Measurements from ENCODE around the gene PTPRT. TPM values are rescaled to one million over a fixed set of nuclear protein-coding genes. Genes with fewer than 3 reads are reported as not detected.

PTPRT gene
- polyA plus RNA-seq, 3 donors, result not detected

DNA sequence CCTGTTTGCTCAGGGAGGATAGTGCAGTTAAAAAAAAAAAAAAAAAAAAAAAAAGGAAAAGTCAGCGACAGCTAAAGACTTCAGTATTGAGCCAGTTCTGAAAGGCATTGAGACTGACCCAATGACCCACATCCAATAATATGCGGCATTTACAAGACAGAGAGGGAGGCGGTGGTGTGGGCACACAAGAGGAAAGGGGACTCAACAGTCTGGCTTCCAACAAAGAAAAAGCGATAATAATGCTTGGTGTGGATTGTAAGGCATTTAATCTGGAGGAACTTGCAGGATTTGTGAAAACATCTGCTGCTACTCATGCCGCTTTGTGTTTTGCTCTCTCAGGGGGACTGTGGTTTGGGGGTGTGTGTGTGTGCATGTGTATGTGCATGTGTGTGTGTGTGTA lies 787.3 kb downstream of the PTPRT start:
- intact Hi-C loops (cut with micrococcal nuclease), result no loop called here
- Histone ChIP-seq H4K20me1 (ENCODE audit: insufficient read depth, low read length) (no peaks in the 10 kb centered on the region), H3K9ac (ENCODE audit: insufficient read depth, low read length, poor library complexity, severe bottlenecking) (no peak overlapping the region), H3K4me3 (replicated peaks in 1 of 3; ENCODE audit: low read depth in 2 of 3, low read length in 3 of 3) (no peak overlapping the region), H3K79me2 (ENCODE audit: insufficient read depth, low read length) (no peaks in the 10 kb centered on the region), H2AFZ (ENCODE audit: insufficient read depth, low read depth, low read length, poor library complexity, severe bottlenecking) (no peak overlapping the region), H3K36me3 (replicated peaks in 1 of 2; ENCODE audit: control insufficient read depth in 1 of 2, insufficient read depth in 2 of 2, low read length in 2 of 2) (no peaks in the 10 kb centered on the region), H3K27ac (ENCODE audit: low read depth in 1 of 2, low read length in 2 of 2) (no peak overlapping the region), H3K27me3 (ENCODE audit: control insufficient read depth in 2 of 2, insufficient read depth in 2 of 2, low read length in 2 of 2) (no peaks in the 10 kb centered on the region), H3K9me3 (replicated peaks in 1 of 2; ENCODE audit: control insufficient read depth in 1 of 2, insufficient read depth in 1 of 2, low read length in 2 of 2) (peaks cover 0 to under 1% of the 10 kb centered on the region in 2 donors), H3K4me1 (ENCODE audit: control insufficient read depth in 1 of 2, insufficient read depth in 2 of 2, low read length in 2 of 2) (no peaks in the 10 kb centered on the region), H3K4me2 (replicated peaks; ENCODE audit: extremely low read depth, low read length, poor library complexity, severe bottlenecking) (no peak overlapping the region)
- Mint-ChIP-seq H3K36me3 (no peaks in the 10 kb centered on the region), H3K27ac (no peak overlapping the region), H3K27me3 (ENCODE audit: low read depth in 3 of 3) (peaks cover 0 to 2% (median 0%) of the 10 kb centered on the region in 3 donors), H3K9me3 (peaks cover 0 to 4% (median 2%) of the 10 kb centered on the region in 7 donors), H3K4me1 (no peaks in the 10 kb centered on the region), H3K4me3 (no peak overlapping the region)
- WGBS (ENCODE audit: insufficient coverage), result 93% methylated on average over 3 of the region's 5 CpGs
- TF ChIP-seq, protein P1, sequence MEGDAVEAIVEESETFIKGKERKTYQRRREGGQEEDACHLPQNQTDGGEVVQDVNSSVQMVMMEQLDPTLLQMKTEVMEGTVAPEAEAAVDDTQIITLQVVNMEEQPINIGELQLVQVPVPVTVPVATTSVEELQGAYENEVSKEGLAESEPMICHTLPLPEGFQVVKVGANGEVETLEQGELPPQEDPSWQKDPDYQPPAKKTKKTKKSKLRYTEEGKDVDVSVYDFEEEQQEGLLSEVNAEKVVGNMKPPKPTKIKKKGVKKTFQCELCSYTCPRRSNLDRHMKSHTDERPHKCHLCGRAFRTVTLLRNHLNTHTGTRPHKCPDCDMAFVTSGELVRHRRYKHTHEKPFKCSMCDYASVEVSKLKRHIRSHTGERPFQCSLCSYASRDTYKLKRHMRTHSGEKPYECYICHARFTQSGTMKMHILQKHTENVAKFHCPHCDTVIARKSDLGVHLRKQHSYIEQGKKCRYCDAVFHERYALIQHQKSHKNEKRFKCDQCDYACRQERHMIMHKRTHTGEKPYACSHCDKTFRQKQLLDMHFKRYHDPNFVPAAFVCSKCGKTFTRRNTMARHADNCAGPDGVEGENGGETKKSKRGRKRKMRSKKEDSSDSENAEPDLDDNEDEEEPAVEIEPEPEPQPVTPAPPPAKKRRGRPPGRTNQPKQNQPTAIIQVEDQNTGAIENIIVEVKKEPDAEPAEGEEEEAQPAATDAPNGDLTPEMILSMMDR (IDR thresholded peaks at IDR 0.05), result no peak
- DNase-seq, result no peak

DNA sequence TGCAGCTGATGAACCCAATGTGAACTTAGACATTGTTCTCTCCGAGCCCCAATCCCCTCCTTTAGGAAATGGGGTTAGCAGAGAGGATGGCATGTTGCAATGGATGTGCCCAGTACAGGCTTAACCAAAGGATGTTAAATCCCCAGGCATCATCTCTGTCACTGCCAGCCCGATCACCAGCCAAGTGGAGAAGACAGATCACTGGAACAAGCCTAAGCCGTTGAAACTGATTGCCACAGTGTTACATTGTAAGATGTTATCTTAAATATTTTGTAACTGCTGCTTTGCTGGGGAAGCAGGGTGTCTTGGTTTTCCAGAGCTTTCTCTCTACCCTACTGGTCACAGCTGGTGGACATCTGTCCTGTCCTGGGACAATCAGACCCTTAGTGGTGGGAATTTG lies 788.1 kb downstream of the PTPRT start:
- Mint-ChIP-seq H3K4me3 (no peak overlapping the region), H3K27me3 (ENCODE audit: low read depth in 3 of 3) (peaks cover 0 to 2% (median 0%) of the 10 kb centered on the region in 3 donors), H3K9me3 (peaks cover 0 to 6% (median 2%) of the 10 kb centered on the region in 7 donors), H3K36me3 (no peaks in the 10 kb centered on the region), H3K4me1 (no peaks in the 10 kb centered on the region), H3K27ac (no peak overlapping the region)
- Histone ChIP-seq H3K36me3 (replicated peaks in 1 of 2; ENCODE audit: control insufficient read depth in 1 of 2, insufficient read depth in 2 of 2, low read length in 2 of 2) (no peaks in the 10 kb centered on the region), H3K79me2 (ENCODE audit: insufficient read depth, low read length) (no peaks in the 10 kb centered on the region), H3K9me3 (replicated peaks in 1 of 2; ENCODE audit: control insufficient read depth in 1 of 2, insufficient read depth in 1 of 2, low read length in 2 of 2) (peaks cover 1 to 9% of the 10 kb centered on the region in 2 donors), H3K4me1 (ENCODE audit: control insufficient read depth in 1 of 2, insufficient read depth in 2 of 2, low read length in 2 of 2) (no peaks in the 10 kb centered on the region), H2AFZ (ENCODE audit: insufficient read depth, low read depth, low read length, poor library complexity, severe bottlenecking) (no peak overlapping the region), H4K20me1 (ENCODE audit: insufficient read depth, low read length) (no peaks in the 10 kb centered on the region), H3K27ac (ENCODE audit: low read depth in 1 of 2, low read length in 2 of 2) (no peak overlapping the region), H3K4me2 (replicated peaks; ENCODE audit: extremely low read depth, low read length, poor library complexity, severe bottlenecking) (no peak overlapping the region), H3K4me3 (replicated peaks in 1 of 3; ENCODE audit: low read depth in 2 of 3, low read length in 3 of 3) (no peak overlapping the region), H3K9ac (ENCODE audit: insufficient read depth, low read length, poor library complexity, severe bottlenecking) (no peak overlapping the region), H3K27me3 (ENCODE audit: control insufficient read depth in 2 of 2, insufficient read depth in 2 of 2, low read length in 2 of 2) (no peaks in the 10 kb centered on the region)
- intact Hi-C loops (cut with micrococcal nuclease), result no loop called here
- TF ChIP-seq, protein P1 (IDR thresholded peaks at IDR 0.05), result no peak
- 60% methylated on average over 1 of the region's 3 CpGs for WGBS (ENCODE audit: insufficient coverage)
- no peak for DNase-seq

All from CD14-positive monocyte (primary cell).